Measurements from ENCODE around the gene NUDT4.
"Not testable (repeated sequence)": the region's sequence is repeated elsewhere in the genome, so short reads cannot be mapped to it uniquely, and the experiment has no call there.

Gene NUDT4

GRCh38 chr12:93390549-93391297, 13.0 kb downstream of the NUDT4 start:
- intact Hi-C loops (cut with DNase I), result loop anchor here (10.0 kb wide), 1 partner anchor 606 kb away; no protein-coding TSS in a partner anchor
- no peak for DNase-seq

GRCh38 chr12:93393425-93393824, 15.7 kb downstream of the NUDT4 start:
- DNase-seq, result no peak
- intact Hi-C loops (cut with DNase I), result loop anchor here (10.0 kb wide), 1 partner anchor 609 kb away; no protein-coding TSS in a partner anchor

- no peak for DNase-seq
- intact Hi-C loops (cut with DNase I), result loop anchor here (2.0 to 10.0 kb wide), 2 partner anchors 411 to 613 kb away; no protein-coding TSS in a partner anchor
These were observed 19.7 kb downstream of the NUDT4 start for GRCh38 chr12:93397412-93397811.

- DNase-seq, result not testable (repeated sequence)
- intact Hi-C loops (cut with DNase I), result loop anchor here (10.0 kb wide), 1 partner anchor 615 kb away; no protein-coding TSS in a partner anchor
These were observed 21.6 kb downstream of the NUDT4 start for GRCh38 chr12:93399183-93399863.

- intact Hi-C loops (cut with DNase I), result no loop called here
These were observed 24.9 kb downstream of the NUDT4 start for GRCh38 chr12:93402333-93403311.

GRCh38 chr12:93403988-93404803, 26.5 kb downstream of the NUDT4 start:
- intact Hi-C loops (cut with DNase I), result no loop called here
- DNase-seq, result no peak

More at GRCh38 chr12:93402333-93403311, 24.9 kb downstream of the NUDT4 start:
- DNase-seq, result no peak

- intact Hi-C loops (cut with DNase I), result no loop called here
- no peak for DNase-seq
These were observed 27.5 kb downstream of the NUDT4 start for GRCh38 chr12:93404961-93405849.

- no peak for DNase-seq
- intact Hi-C loops (cut with DNase I), result no loop called here
These were observed 29.6 kb downstream of the NUDT4 start for GRCh38 chr12:93407054-93407962.

- intact Hi-C loops (cut with DNase I), result no loop called here
These were observed 30.2 kb downstream of the NUDT4 start for GRCh38 chr12:93407963-93408283.

GRCh38 chr12:93408813-93409212, 31.1 kb downstream of the NUDT4 start:
- intact Hi-C loops (cut with DNase I), result no loop called here
- DNase-seq, result no peak

More at GRCh38 chr12:93407963-93408283, 30.2 kb downstream of the NUDT4 start:
- DNase-seq, result no peak

- intact Hi-C loops (cut with DNase I); DNase-seq: not testable (repeated sequence)
These were observed 31.8 kb downstream of the NUDT4 start for GRCh38 chr12:93409343-93410187.

- DNase-seq; intact Hi-C loops (cut with DNase I): not testable (repeated sequence)
These were observed 33.3 kb downstream of the NUDT4 start for GRCh38 chr12:93411060-93411459.

GRCh38 chr12:93412396-93412795, 34.7 kb downstream of the NUDT4 start:
- intact Hi-C loops (cut with DNase I); DNase-seq: not testable (repeated sequence)

- DNase-seq, result no peak
- intact Hi-C loops (cut with DNase I), result no loop called here
These were observed 35.3 kb downstream of the NUDT4 start for GRCh38 chr12:93413064-93413463.

- intact Hi-C loops (cut with DNase I), result no loop called here
- DNase-seq, result no peak
These were observed 38.2 kb downstream of the NUDT4 start for GRCh38 chr12:93415723-93416464.

- intact Hi-C loops (cut with DNase I), result no loop called here
- DNase-seq, result no peak
These were observed 40.3 kb downstream of the NUDT4 start for GRCh38 chr12:93417967-93418480.

Data from posterior cingulate gyrus (tissue), 11 donors.